ELR (cell line): ENCODE results near the gene NAALADL2.

Source experiments
- DNase-seq: peaks from one replicate; pipeline ENCODE4 v3.0.0-alpha.2; 2015; ENCODE audit warnings: low read depth

Gene NAALADL2

GRCh38 chr3:175672119-175672689 lies 813.1 kb downstream of the NAALADL2 start:
- DNase-seq = peak; percentile 37

- no peak for DNase-seq
Observed at GRCh38 chr3:175679568-175679967, 820.4 kb downstream of the NAALADL2 start.

GRCh38 chr3:175692256-175692655 lies 833.1 kb downstream of the NAALADL2 start:
- no peak for DNase-seq

GRCh38 chr3:175695251-175695650 lies 836.1 kb downstream of the NAALADL2 start:
- no peak for DNase-seq

GRCh38 chr3:175702956-175703355 lies 843.8 kb downstream of the NAALADL2 start:
- DNase-seq = no peak

DNA sequence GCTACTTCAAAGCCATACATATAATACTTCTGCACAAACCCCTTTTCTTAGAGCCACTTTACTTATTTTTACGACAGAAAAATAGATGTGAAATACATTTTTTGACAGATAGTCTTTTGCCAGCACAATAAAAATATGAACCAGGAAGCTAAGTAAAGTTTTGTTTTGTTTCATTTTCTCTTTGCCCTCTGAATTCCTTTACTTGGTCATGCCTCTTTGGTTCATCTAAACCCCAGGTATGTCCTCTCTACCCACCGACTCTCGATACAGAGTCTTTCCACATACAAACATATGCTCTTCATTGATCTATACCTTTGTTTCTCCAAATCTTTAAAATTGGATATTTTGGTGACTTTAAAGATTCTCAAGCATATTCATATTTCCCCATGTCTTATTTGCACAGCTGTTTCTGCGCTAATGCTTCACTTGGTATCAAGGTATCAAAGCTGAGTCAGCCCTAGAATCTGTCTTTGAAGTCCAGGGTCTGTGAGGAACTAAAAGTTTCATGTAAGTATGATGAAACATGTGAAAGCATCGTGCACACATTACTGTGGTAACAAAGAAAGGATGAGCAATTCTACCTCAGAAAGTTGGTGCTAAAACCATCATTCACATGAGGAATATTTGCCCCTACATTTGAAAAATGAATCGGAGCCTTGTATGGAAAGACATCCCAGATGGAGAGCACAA lies 845.4 kb downstream of the NAALADL2 start:
- DNase-seq = no peak

DNA sequence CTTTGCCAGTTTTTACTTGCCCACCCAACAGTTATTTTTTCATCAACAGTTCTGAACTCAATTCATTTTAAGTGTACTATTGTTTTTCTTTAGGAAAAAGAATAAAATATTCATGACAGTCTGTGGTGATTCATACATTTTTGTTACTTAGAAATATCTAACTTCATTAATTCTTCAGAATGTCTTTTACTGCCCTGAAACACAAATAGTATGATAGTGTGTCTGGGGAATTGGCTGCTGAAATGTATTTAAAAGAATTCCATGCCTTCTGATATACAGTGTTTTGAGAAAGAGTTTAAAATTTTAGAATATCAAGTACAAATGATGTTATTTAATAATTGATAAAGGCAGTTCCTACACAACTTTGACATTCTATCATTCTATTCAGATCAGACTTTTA lies 854.1 kb downstream of the NAALADL2 start:
- DNase-seq = no peak

- peak; percentile 28 for DNase-seq
Observed at GRCh38 chr3:175716446-175716845, 857.3 kb downstream of the NAALADL2 start.

DNA sequence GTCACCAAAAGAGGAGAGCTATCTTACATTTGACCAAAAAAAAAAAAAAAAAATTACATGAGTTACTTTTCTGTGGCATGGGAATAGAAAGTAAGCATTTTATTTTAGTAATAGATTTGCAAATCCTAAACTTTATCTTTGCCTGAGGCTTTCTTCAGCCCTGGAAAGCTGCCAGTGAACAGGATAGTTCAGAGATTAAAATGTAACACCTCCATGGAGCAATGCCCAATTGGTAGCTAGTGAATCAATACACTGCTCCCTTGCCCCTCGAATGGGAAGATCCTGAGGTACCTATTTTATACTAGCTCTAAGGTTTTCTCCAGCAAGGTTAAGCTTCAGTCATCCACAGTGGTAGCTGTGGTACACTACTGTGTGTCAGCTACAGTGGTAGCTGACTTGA lies 867.1 kb downstream of the NAALADL2 start:
- no peak for DNase-seq

DNA sequence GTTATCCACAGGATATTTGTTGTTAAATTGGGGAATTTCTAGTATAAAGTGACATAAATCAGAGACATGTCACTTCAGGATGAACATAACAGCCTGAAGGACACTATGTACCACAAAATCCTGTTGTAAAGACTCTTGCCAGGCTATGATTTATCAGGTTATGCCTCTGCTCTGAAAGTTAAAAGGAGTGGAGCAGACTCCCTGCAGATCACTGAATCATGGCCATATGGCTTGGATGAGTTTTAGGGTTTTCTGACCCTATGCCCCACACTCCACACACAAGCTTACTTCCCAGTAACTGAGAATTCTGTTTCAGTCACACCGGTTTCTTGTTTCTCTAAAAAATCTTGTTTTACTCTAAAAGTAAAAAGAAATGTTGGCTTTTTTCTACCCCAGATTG lies 869.4 kb downstream of the NAALADL2 start:
- DNase-seq = no peak

DNA sequence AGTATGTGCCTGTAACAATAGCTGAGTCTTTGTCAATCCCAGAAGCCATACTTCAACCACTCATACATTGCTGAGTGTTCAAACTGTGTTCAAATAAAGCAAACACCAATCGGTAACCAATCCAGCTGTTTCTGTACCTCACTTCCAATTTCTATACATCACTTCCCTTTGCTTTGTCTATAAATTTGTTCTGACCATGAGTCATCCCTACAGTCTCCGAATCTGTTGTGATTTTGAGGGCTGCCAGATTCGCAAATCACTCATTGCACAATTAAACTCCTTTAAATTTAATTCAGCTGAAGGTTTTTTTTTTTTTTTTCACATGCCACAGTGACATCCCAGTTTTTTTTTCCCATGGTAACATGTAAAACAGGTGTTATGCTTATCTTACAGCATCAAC lies 870.3 kb downstream of the NAALADL2 start:
- no peak for DNase-seq

DNA sequence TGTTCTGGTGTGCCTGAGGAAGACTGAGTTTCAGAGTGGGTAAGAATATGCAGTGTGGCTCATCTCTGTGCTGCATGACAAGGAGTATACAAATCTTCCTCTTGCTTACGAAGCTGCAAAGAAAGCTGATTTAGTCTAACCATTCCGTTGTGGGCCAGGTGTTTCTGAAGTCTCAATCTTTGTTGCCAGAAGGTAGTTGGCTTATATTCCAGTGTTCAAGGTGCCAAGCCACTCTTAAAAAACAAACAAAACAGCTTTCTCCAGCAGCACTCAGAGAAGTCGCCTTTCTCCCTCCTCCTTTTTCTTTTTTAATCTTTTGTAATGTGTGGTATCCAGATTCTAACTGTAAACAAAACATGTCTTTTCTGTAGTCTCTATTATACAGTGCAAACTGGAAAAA lies 872.4 kb downstream of the NAALADL2 start:
- DNase-seq = no peak

GRCh38 chr3:175732017-175732416 lies 872.9 kb downstream of the NAALADL2 start:
- DNase-seq = no peak

GRCh38 chr3:175735866-175736265 lies 876.7 kb downstream of the NAALADL2 start:
- DNase-seq = no peak

DNA sequence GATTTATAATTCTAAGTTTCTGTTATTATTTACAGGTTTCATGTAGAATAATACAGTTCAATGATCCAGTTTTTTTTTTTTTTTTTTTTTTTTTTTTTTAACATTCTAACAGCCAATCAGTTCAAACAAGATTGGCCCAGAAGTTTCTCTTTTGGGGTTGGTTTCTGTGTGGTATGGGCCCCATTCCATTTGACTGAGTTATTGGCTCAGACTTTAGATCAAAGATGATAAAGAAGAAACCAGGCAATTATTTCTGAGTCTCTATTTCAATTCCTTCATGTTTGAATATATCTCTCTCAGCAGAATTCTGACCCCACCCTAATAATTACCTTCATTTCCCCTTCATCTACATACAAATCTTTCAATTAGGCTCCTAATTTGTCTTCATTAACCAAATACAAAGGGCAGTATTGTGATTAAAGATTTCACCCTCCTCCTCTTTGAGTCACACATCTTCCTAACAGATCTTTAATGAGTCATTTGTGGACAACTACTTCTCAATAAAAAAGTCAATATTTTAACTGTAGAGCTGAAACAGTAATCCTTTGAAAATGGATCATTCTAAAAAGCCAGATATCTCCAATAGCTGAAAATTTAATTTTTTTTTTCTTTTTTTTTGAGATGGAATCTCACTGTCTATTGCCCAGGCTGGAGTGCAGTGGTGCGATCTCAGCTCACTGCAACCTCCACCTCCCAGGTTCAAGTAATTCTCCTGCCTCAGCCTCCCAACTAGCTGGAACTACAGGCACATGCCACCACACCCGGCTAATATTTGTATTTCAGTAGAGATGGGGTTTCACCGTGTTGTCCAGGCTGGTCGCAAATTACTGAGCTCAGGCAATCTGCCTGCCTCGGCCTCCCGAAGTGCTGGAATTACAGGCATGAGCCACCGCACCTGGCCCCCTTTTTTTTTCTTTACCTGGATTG lies 878.8 kb downstream of the NAALADL2 start:
- DNase-seq = peak; percentile 85

DNA sequence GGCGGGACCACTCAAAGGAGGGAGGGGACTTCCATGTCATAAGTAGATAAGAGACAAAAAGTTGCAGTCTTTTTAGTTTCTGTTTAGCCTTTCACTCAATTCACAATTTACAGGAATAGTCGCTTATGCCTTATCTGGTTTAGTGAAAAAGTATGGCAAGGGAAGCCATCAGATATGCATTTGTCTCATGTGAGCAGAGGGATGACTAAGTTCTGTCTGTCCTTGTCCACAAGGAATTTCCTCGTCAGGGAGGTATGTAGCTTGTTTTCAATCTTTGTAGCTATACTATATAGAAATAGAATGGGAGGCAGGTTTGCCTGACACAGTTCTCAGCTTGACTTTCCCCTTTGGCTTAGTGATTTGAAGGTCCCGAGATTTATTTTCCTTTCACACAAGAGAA lies 882.8 kb downstream of the NAALADL2 start:
- DNase-seq = peak; percentile 51

GRCh38 chr3:175743733-175744400 lies 884.7 kb downstream of the NAALADL2 start:
- peak; percentile 83 for DNase-seq

GRCh38 chr3:175746308-175746707 lies 887.2 kb downstream of the NAALADL2 start:
- no peak for DNase-seq

DNA sequence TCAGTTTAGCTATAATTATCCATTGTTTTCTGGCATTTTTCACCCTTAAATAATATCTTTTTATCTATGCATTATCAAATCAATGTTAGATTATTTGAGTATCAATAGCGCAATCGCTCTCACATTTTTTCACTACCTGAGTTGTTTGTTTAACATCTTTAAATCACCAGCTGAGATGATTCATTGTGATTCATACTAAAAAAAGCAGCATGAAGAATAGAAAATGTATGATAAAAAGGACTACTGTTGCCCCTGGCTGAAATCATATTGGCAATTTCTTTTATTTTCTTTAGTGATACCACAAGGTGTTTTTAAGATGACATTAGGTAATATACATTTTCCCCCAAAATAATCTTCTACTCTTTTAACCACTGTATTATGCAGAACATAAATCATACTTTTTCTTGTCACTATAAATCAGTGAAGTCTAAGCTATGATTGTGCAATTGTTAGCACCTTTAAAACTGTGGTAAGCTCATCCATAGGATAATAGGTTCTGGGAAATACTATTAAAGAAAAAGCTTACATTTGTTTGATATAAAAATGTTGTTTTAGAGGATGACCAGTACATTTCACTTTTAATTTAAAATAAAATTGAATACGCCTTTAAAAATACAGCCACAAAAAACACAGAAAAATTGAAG lies 889.1 kb downstream of the NAALADL2 start:
- DNase-seq = peak; percentile 52

DNA sequence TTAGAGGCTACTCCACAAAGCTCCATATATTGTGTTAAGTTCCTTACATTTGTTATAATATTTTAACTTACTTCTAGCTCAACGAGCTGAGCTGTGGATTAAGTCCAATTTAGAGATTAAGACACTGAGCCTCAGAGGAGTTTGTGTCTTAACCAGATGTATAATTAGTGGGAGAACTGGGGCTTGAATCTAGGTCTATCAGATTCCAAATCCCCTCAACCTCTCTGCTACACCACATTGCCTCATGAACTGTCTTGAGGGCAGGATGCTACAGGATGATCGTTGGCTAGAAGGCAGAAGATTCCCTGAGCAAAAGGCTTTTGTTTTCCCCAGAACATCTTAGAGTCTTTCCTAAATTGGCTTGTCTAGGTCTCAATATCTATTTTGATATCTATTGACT lies 890.8 kb downstream of the NAALADL2 start:
- DNase-seq = no peak

- no peak for DNase-seq
Observed at GRCh38 chr3:175751089-175751488, 892.0 kb downstream of the NAALADL2 start.

- DNase-seq = no peak
Observed at GRCh38 chr3:175763948-175764347, 904.8 kb downstream of the NAALADL2 start.
